CD4-positive, alpha-beta T cell (primary cell): Measurements from ENCODE around the gene PIK3AP1. TPM values are rescaled to one million over a fixed set of nuclear protein-coding genes. Genes with fewer than 3 reads are reported as not detected.
"Not testable (repeated sequence)": the region's sequence is repeated elsewhere in the genome, so short reads cannot be mapped to it uniquely, and the experiment has no call there.

Source experiments
- ATAC-seq: fragments of 200-7000 bp; cut with Tn5 transposase; one replicate; pipeline ENCODE4 v1.10.0; 2022; ENCODE audit warnings: mild to moderate bottlenecking; ENCODE audit not compliant: poor library complexity
- CTCF ChIA-PET: fragments of 350-600 bp; sonication (Branson Sonifier 250); formaldehyde crosslinking; loops from one replicate; lab custom pipeline; 2021; ENCODE audit warnings: antibody characterized with exemption, inconsistent platforms; lab: Charles Lee
- POLR2A ChIA-PET: fragments of 350-600 bp; sonication (Branson Sonifier 250); formaldehyde crosslinking; loops from one replicate; lab custom pipeline; 2021; ENCODE audit warnings: antibody characterized with exemption, inconsistent platforms; lab: Charles Lee
- DNase-seq, 14 experiments: peaks; one replicate each; pipeline ENCODE4 v3.0.0-alpha.2; 2013 to 2020; ENCODE audit warnings: mixed read lengths in 2 of 14
- H3K27ac ChIP-seq, 2 donors: one replicate each; pipeline versions ENCODE4 v1.5.1 to v1.7.0; 2013; ENCODE audit warnings: low read length in 2 of 2, low read depth in 1 of 2, mild to moderate bottlenecking in 1 of 2
- H3K27me3 ChIP-seq, 2 experiments: 1 replicate in 1 of 2; 2 replicates in 1 of 2; pipeline versions ENCODE4 v1.6.1 to v1.7.0; 2013; ENCODE audit warnings: low read length in 2 of 2, control low read depth in 1 of 2, mild to moderate bottlenecking in 1 of 2, moderate library complexity in 1 of 2; ENCODE audit not compliant: insufficient read depth in 2 of 2, control insufficient read depth in 1 of 2
- H3K36me3 ChIP-seq: one replicate; pipeline ENCODE4 v1.6.1; 2013; ENCODE audit warnings: low read length, control low read depth; ENCODE audit not compliant: insufficient read depth
- H3K4me1 ChIP-seq: one replicate; pipeline ENCODE4 v1.6.1; 2013; ENCODE audit warnings: low read length, control low read depth; ENCODE audit not compliant: insufficient read depth
- H3K4me3 ChIP-seq: one replicate; pipeline ENCODE4 v1.5.1; 2013; ENCODE audit warnings: mild to moderate bottlenecking, low read length, moderate library complexity
- H3K9me3 ChIP-seq, 2 experiments: 1 replicate in 1 of 2; 2 replicates in 1 of 2; pipeline versions ENCODE4 v1.6.1 to v1.7.0; 2013; ENCODE audit warnings: low read length in 2 of 2, mild to moderate bottlenecking in 2 of 2, control low read depth in 1 of 2, moderate library complexity in 1 of 2; ENCODE audit not compliant: control insufficient read depth in 1 of 2, insufficient read depth in 1 of 2
- H3K27ac Mint-ChIP-seq: one replicate; pipeline ENCODE4 v1.8.0; 2020; ENCODE audit warnings: mixed read lengths
- H3K27me3 Mint-ChIP-seq: one replicate; pipeline ENCODE4 v1.8.0; 2021; ENCODE audit warnings: mixed read lengths
- H3K36me3 Mint-ChIP-seq: one replicate; pipeline ENCODE4 v1.8.0; 2021; ENCODE audit warnings: low read depth, mixed read lengths
- H3K4me1 Mint-ChIP-seq: one replicate; pipeline ENCODE4 v1.8.0; 2021; ENCODE audit warnings: low read depth, mixed read lengths
- H3K4me3 Mint-ChIP-seq: one replicate; pipeline ENCODE4 v1.8.0; 2020; ENCODE audit warnings: mild to moderate bottlenecking, mixed read lengths
- H3K9me3 Mint-ChIP-seq: one replicate; pipeline ENCODE4 v1.8.0; 2020; ENCODE audit warnings: mixed read lengths
- CTCF ChIP-seq: fragments of 200-600 bp; IDR thresholded peaks from one replicate; pipeline ENCODE4 v1.8.0; 2022; ENCODE audit warnings: antibody characterized with exemption, mild to moderate bottlenecking
- intact Hi-C, 2 experiments: fragments of 100-400 bp; cut with DNase I in 1 of 2; cut with micrococcal nuclease in 1 of 2; formaldehyde crosslinking; loops; one replicate each; pipeline versions ENCODE4 v1.15.1 to v1.9.0; 2023 to 2025; cut with DNase I, micrococcal nuclease
- total RNA-seq, 174 experiments: library from RNA in 2 of 174; stranded (reverse) in 2 of 174; gene quantifications; one replicate each; pipeline ENCODE4 v1.2.3 and lab custom pipeline; 2021 to 2026

PIK3AP1 gene
- total RNA-seq, 2 experiments from 2014 or later = 0.58 to 0.59 TPM

GRCh38 chr10:96683065-96683464, 37.2 kb downstream of the PIK3AP1 start:
- peaks cover 3% of the 10 kb centered on the region for H3K4me1 ChIP-seq
- H3K27ac Mint-ChIP-seq = no peak overlapping the region
- no peaks in the 10 kb centered on the region for H3K9me3 ChIP-seq
- H3K4me3 Mint-ChIP-seq = no peak overlapping the region
- no peak for ATAC-seq
- H3K9me3 Mint-ChIP-seq = no peaks in the 10 kb centered on the region
- intact Hi-C loops = no loop called here
- no peaks in the 10 kb centered on the region for H3K27me3 ChIP-seq
- H3K27ac ChIP-seq = no peak overlapping the region
- no peaks in the 10 kb centered on the region for H3K27me3 Mint-ChIP-seq
- TF ChIP-seq CTCF = no peak
- no peak overlapping the region for H3K4me3 ChIP-seq
- no peaks in the 10 kb centered on the region for H3K36me3 ChIP-seq
- H3K36me3 Mint-ChIP-seq = no peaks in the 10 kb centered on the region
- ChIA-PET POLR2A (no interaction called here), CTCF (no interaction called here)
- DNase-seq = no peak
- no peaks in the 10 kb centered on the region for H3K4me1 Mint-ChIP-seq

GRCh38 chr10:96681524-96681923, 38.8 kb downstream of the PIK3AP1 start:
- TF ChIP-seq CTCF = no peak
- H3K4me1 Mint-ChIP-seq = no peaks in the 10 kb centered on the region
- no peaks in the 10 kb centered on the region for H3K36me3 Mint-ChIP-seq
- no peaks in the 10 kb centered on the region for H3K27me3 Mint-ChIP-seq
- ATAC-seq = no peak
- Histone ChIP-seq H3K9me3 (no peaks in the 10 kb centered on the region), H3K27ac (no peak overlapping the region), H3K27me3 (no peaks in the 10 kb centered on the region), H3K4me1 (no peaks in the 10 kb centered on the region), H3K4me3 (no peak overlapping the region), H3K36me3 (no peaks in the 10 kb centered on the region)
- H3K4me3 Mint-ChIP-seq = no peak overlapping the region
- intact Hi-C loops = no loop called here
- POLR2A ChIA-PET = no interaction called here
- no peaks in the 10 kb centered on the region for H3K9me3 Mint-ChIP-seq
- CTCF ChIA-PET = interaction anchor here (0.8 kb wide), 1 partner anchor 257 kb away, joined by 3 read pairs; no protein-coding TSS in a partner anchor
- no peak overlapping the region for H3K27ac Mint-ChIP-seq
- no peak for DNase-seq

- H3K4me3 ChIP-seq, H3K27me3 Mint-ChIP-seq, H3K9me3 Mint-ChIP-seq, DNase-seq, ATAC-seq, H3K36me3 Mint-ChIP-seq, H3K4me1 Mint-ChIP-seq, H3K27ac ChIP-seq, H3K4me3 Mint-ChIP-seq, H3K27ac Mint-ChIP-seq, POLR2A ChIA-PET, CTCF ChIA-PET, H3K9me3 ChIP-seq, H3K27me3 ChIP-seq, intact Hi-C loops, H3K4me1 ChIP-seq, H3K36me3 ChIP-seq: not testable (repeated sequence)
These were observed 39.9 kb downstream of the PIK3AP1 start for GRCh38 chr10:96680463-96680862.

GRCh38 chr10:96678725-96679124, 41.6 kb downstream of the PIK3AP1 start:
- no peaks in the 10 kb centered on the region for H3K36me3 ChIP-seq
- no peaks in the 10 kb centered on the region for H3K36me3 Mint-ChIP-seq
- intact Hi-C loops = no loop called here
- no peak for TF ChIP-seq CTCF
- no peaks in the 10 kb centered on the region for H3K9me3 Mint-ChIP-seq
- no peak for ATAC-seq
- no peak overlapping the region for H3K27ac Mint-ChIP-seq
- no peak overlapping the region for H3K4me3 Mint-ChIP-seq
- no peak for DNase-seq
- no peak overlapping the region for H3K27ac ChIP-seq
- no peaks in the 10 kb centered on the region for H3K9me3 ChIP-seq
- H3K4me1 ChIP-seq = peaks cover 2% of the 10 kb centered on the region
- no peaks in the 10 kb centered on the region for H3K27me3 Mint-ChIP-seq
- peaks cover 2% of the 10 kb centered on the region for H3K4me1 Mint-ChIP-seq
- CTCF ChIA-PET = no interaction called here
- H3K4me3 ChIP-seq = no peak overlapping the region
- no peaks in the 10 kb centered on the region for H3K27me3 ChIP-seq
- POLR2A ChIA-PET = no interaction called here
